Caco-2 (cell line): ENCODE data around the gene SLC25A18. TPM values are rescaled to one million over a fixed set of nuclear protein-coding genes. Genes with fewer than 3 reads are reported as not detected.

Source experiments
- BruUV-seq: library from RNA; stranded (reverse); fragments of 400-500 nt; replicated peaks from 2 replicates; lab custom pipeline; 2021; lab: Mats Ljungman, UMichigan
- CTCF ChIA-PET: fragments of 300-600 bp; sonication (Branson Sonifier 250); formaldehyde crosslinking; loops from one replicate; lab custom pipeline; 2022; ENCODE audit warnings: antibody characterized with exemption; lab: Charles Lee
- POLR2A ChIA-PET: fragments of 300-600 bp; sonication (Branson Sonifier 250); formaldehyde crosslinking; loops from one replicate; lab custom pipeline; 2022; ENCODE audit warnings: antibody characterized with exemption; lab: Charles Lee
- DNase-seq, 2 experiments: peaks; one replicate each; pipeline versions ENCODE4 v3.0.0 to v3.0.0-alpha.2; 2020 to 2022
- H3K27me3 ChIP-seq: replicated peaks from 2 replicates; pipeline ENCODE4 v1.6.0; 2011; ENCODE audit warnings: low read length; ENCODE audit not compliant: control insufficient read depth, insufficient read depth
- H3K36me3 ChIP-seq: 2 replicates; pipeline ENCODE4 v1.5.1; 2011; ENCODE audit warnings: low read length; ENCODE audit not compliant: control insufficient read depth, insufficient read depth
- H3K4me1 ChIP-seq: fragments of 250-450 bp; sonication (Bioruptor Pico); 2 replicates; pipeline ENCODE4 v1.5.1; 2020; ENCODE audit warnings: mild to moderate bottlenecking
- H3K4me3 ChIP-seq: 2 replicates; pipeline ENCODE4 v1.5.1; 2011; ENCODE audit warnings: low read depth, mild to moderate bottlenecking, control low read depth, low read length
- H3K9me3 ChIP-seq: fragments of 250-450 bp; sonication (Bioruptor Pico); 2 replicates; pipeline ENCODE4 v1.5.1; 2020; ENCODE audit warnings: mild to moderate bottlenecking, moderate library complexity
- H3K27ac Mint-ChIP-seq: one replicate; pipeline ENCODE4 v1.8.0; 2022; ENCODE audit warnings: mixed read lengths; ENCODE audit not compliant: unreplicated experiment
- H3K27me3 Mint-ChIP-seq: one replicate; pipeline ENCODE4 v1.8.0; 2022; ENCODE audit warnings: mixed read lengths; ENCODE audit not compliant: insufficient read depth, unreplicated experiment
- H3K36me3 Mint-ChIP-seq: one replicate; pipeline ENCODE4 v1.8.0; 2022; ENCODE audit warnings: mild to moderate bottlenecking, mixed read lengths; ENCODE audit not compliant: insufficient read depth, unreplicated experiment
- H3K4me1 Mint-ChIP-seq: one replicate; pipeline ENCODE4 v1.8.0; 2022; ENCODE audit warnings: low read depth, mixed read lengths; ENCODE audit not compliant: unreplicated experiment
- H3K4me3 Mint-ChIP-seq: one replicate; pipeline ENCODE4 v1.8.0; 2022; ENCODE audit warnings: mild to moderate bottlenecking, moderate library complexity, mixed read lengths; ENCODE audit not compliant: unreplicated experiment
- H3K9me3 Mint-ChIP-seq: one replicate; pipeline ENCODE4 v1.8.0; 2022; ENCODE audit warnings: mixed read lengths; ENCODE audit not compliant: unreplicated experiment
- intact Hi-C: fragments of 100-400 bp; cut with micrococcal nuclease; formaldehyde crosslinking; loops from one replicate; pipeline ENCODE4 v1.10.0; 2022; ENCODE audit not compliant: unreplicated experiment
- total RNA-seq: library from RNA; stranded (reverse); gene quantifications from 2 replicates; pipeline ENCODE4 v1.2.3, GENCODE V29; 2022
- TF ChIP-seq, protein P1 (sequence below), 2 experiments: fragments of 200-600 bp in 1 of 2; IDR thresholded peaks; 1 replicate in 1 of 2; 2 replicates in 1 of 2; pipeline versions ENCODE4 v1.5.1 to v1.8.0; 2011 to 2022; ENCODE audit warnings: antibody characterized with exemption in 1 of 2, control low read depth in 1 of 2, inconsistent platforms in 1 of 2, low read depth in 1 of 2, low read length in 1 of 2, mild to moderate bottlenecking in 1 of 2, moderate library complexity in 1 of 2; ENCODE audit not compliant: insufficient read depth in 1 of 2, severe bottlenecking in 1 of 2, unreplicated experiment in 1 of 2

The SLC25A18 gene
- total RNA-seq, 1 experiment from 2014 or later: not detected

DNA sequence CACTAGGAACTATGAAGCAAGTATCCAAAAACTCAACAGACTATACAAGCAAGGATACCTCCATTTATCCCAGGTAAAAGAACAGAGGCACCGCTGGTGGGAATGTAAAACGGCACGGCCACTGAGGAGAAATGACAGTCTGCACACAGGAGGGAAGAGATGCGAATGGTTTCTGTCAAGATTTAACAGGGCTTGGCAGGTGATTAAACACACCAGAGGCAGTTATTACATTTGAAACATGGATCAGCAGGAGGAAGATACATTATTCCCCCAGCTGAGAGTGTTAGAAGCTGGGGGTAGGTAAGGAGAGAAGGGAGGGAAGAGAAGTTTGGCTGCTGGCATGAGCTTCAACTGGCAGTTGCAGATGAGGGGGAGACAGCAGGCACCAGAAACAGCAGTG, 35.0 kb downstream of the SLC25A18 start:
- Mint-ChIP-seq H3K4me3 (no peak overlapping the region), H3K36me3 (peaks cover 83% of the 10 kb centered on the region), H3K9me3 (peaks cover 15% of the 10 kb centered on the region), H3K27ac (peak overlapping the region; percentile 56), H3K4me1 (peaks cover 22% of the 10 kb centered on the region), H3K27me3 (no peaks in the 10 kb centered on the region)
- ChIA-PET POLR2A (no interaction called here), CTCF (no interaction called here)
- Histone ChIP-seq H3K4me3 (no peak overlapping the region), H3K9me3 (no peaks in the 10 kb centered on the region; the same call in 1 of the 2 replicates), H3K36me3 (peaks cover 9% of the 10 kb centered on the region), H3K27me3 (no peaks in the 10 kb centered on the region), H3K4me1 (peaks cover 10% of the 10 kb centered on the region)
- no TSS peak for BruUV-seq
- DNase-seq: no peak
- TF ChIP-seq, protein P1, sequence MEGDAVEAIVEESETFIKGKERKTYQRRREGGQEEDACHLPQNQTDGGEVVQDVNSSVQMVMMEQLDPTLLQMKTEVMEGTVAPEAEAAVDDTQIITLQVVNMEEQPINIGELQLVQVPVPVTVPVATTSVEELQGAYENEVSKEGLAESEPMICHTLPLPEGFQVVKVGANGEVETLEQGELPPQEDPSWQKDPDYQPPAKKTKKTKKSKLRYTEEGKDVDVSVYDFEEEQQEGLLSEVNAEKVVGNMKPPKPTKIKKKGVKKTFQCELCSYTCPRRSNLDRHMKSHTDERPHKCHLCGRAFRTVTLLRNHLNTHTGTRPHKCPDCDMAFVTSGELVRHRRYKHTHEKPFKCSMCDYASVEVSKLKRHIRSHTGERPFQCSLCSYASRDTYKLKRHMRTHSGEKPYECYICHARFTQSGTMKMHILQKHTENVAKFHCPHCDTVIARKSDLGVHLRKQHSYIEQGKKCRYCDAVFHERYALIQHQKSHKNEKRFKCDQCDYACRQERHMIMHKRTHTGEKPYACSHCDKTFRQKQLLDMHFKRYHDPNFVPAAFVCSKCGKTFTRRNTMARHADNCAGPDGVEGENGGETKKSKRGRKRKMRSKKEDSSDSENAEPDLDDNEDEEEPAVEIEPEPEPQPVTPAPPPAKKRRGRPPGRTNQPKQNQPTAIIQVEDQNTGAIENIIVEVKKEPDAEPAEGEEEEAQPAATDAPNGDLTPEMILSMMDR (IDR thresholded peaks at IDR 0.05; ENCODE audit: insufficient read depth in 1 of 2, low read depth in 1 of 2, low read length in 1 of 2, severe bottlenecking in 1 of 2, unreplicated experiment in 1 of 2): no peak
- intact Hi-C loops: no loop called here

DNA sequence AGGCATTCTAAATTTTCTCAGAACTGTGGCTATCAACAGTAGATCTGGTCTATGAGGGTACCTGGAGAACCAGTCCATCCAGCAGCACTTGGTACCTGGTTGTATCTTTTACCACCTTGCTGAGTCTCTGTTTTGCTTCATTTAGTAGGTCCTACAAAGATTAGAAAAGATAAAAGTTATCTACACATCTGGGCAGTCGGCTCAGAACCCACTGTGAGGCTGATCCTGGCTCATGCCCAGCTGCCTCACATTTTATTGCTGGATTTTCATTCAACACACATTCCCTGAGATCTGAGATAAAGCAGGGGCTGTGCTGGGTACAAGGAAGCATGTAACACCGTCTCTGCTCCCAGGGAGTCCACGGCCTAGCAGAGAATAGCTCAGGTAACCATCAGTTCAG, 37.7 kb downstream of the SLC25A18 start:
- Mint-ChIP-seq H3K27ac (peak overlapping the region; percentile 63), H3K4me1 (peaks cover 22% of the 10 kb centered on the region)
- CTCF ChIA-PET: interaction anchor here (0.5 kb wide), 1 partner anchor 23 kb away, joined by 3 read pairs; no protein-coding TSS in a partner anchor

DNA sequence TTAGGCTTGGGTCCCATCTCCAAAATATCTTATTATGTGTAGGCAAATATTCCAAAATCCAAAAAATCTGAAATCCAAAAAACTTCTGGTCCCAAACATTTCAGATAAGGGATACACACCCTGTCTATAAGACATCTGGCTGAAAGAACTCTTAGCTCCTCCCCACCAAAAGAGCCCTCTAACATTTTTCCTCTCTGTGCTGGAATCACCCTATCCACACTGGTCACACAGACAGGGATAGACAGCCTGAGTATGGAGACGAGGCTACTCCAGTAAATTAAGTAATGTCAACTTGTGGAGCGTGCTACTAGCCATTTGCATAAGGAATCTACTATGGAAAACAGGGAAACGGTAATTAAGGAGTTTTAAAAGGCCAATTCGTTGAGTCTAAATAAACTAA, 40.4 kb downstream of the SLC25A18 start:
- ChIA-PET CTCF (no interaction called here), POLR2A (interaction anchor here (0.5 kb wide), 1 partner anchor 1640 kb away, joined by 3 read pairs; no protein-coding TSS in a partner anchor)
- TF ChIP-seq, protein P1 (IDR thresholded peaks at IDR 0.05; ENCODE audit: insufficient read depth in 1 of 2, low read depth in 1 of 2, low read length in 1 of 2, severe bottlenecking in 1 of 2, unreplicated experiment in 1 of 2): no peak
- no peaks in the 10 kb centered on the region for H3K27me3 Mint-ChIP-seq
- H3K4me3 Mint-ChIP-seq: no peak overlapping the region
- Histone ChIP-seq H3K4me3 (no peak overlapping the region), H3K4me1 (0 out of 2 replicates have a peak, but pooled peaks cover 6% of the 10 kb centered on the region), H3K27me3 (no peaks in the 10 kb centered on the region), H3K9me3 (no peaks in the 10 kb centered on the region), H3K36me3 (no peaks in the 10 kb centered on the region)
- no peak for DNase-seq
- BruUV-seq: no TSS peak
- H3K4me1 Mint-ChIP-seq: peaks cover 10% of the 10 kb centered on the region
- peaks cover 7% of the 10 kb centered on the region for H3K9me3 Mint-ChIP-seq
- H3K27ac Mint-ChIP-seq: no peak overlapping the region
- intact Hi-C loops: no loop called here
- peaks cover 43% of the 10 kb centered on the region for H3K36me3 Mint-ChIP-seq

More for the DNA sequence above, 37.7 kb downstream of the SLC25A18 start:
- H3K4me3 Mint-ChIP-seq: no peak overlapping the region
- H3K36me3 ChIP-seq: peaks cover 7% of the 10 kb centered on the region
- H3K4me3 ChIP-seq: no peak overlapping the region
- intact Hi-C loops: no loop called here
- no peaks in the 10 kb centered on the region; the same call in 1 of the 2 replicates for H3K9me3 ChIP-seq
- H3K4me1 ChIP-seq: peaks cover 14% of the 10 kb centered on the region
- H3K27me3 Mint-ChIP-seq: no peaks in the 10 kb centered on the region
- peaks cover 15% of the 10 kb centered on the region for H3K9me3 Mint-ChIP-seq
- TF ChIP-seq, protein P1 (IDR thresholded peaks at IDR 0.05; ENCODE audit: insufficient read depth in 1 of 2, low read depth in 1 of 2, low read length in 1 of 2, severe bottlenecking in 1 of 2, unreplicated experiment in 1 of 2): no peak
- no peaks in the 10 kb centered on the region for H3K27me3 ChIP-seq
- H3K36me3 Mint-ChIP-seq: peaks cover 68% of the 10 kb centered on the region
- POLR2A ChIA-PET: no interaction called here
- no TSS peak for BruUV-seq
- peak in 1 of 2 experiments; percentile 14 for DNase-seq
